HepG2 (cell line): ENCODE results near the gene CELF4. TPM values are rescaled to one million over a fixed set of nuclear protein-coding genes. Genes with fewer than 3 reads are reported as not detected.
A peak's percentile ranks its signal among the peaks of the same experiment; 100 is the strongest.

Source experiments
- ATAC-seq: fragments of 200-7000 bp; cut with Tn5 transposase; 3 replicates; pipeline ENCODE4 v1.9.1; 2020; ENCODE audit warnings: mild to moderate bottlenecking, moderate library complexity
- BruUV-seq: library from RNA; stranded (reverse); fragments of 400-500 nt; replicated peaks from 2 replicates; lab custom pipeline; 2021; lab: Mats Ljungman, UMichigan
- CTCF ChIA-PET: fragments of 300-600 bp; formaldehyde crosslinking; extraction: SDS; loops from one replicate; lab custom pipeline; 2021; ENCODE audit warnings: low total read pairs, inconsistent platforms, low intra/inter-chr PET ratio; lab: Yijun Ruan, JAX
- POLR2A ChIA-PET: fragments of 350-600 bp; sonication (Branson Sonifier 250); formaldehyde crosslinking; loops from one replicate; lab custom pipeline; 2020; ENCODE audit warnings: antibody characterized with exemption, inconsistent platforms; lab: Yijun Ruan, JAX
- DNase-seq: peaks from one replicate; pipeline ENCODE4 v3.0.0-alpha.2; 2015; ENCODE audit warnings: low spot score
- FAIRE-seq: peaks from 3 replicates; lab custom pipeline; 2011; peaks lifted over from hg19 to GRCh38; lab: Jason Lieb, UNC
- H2AFZ ChIP-seq: one replicate; pipeline ENCODE4 v1.6.1; 2011; ENCODE audit warnings: low read length, inconsistent platforms
- H3K27ac ChIP-seq: fragments of 300-600 bp; 3 replicates; pipeline ENCODE4 v1.8.0; 2011; ENCODE audit warnings: mixed run types, mild to moderate bottlenecking, mixed read lengths, low read length, inconsistent platforms; ENCODE audit not compliant: insufficient read depth; ENCODE audit errors: extremely low read length
- H3K27me3 ChIP-seq, 2 experiments: fragments of 200-600 bp in 1 of 2; 2 replicates in 1 of 2; 3 replicates in 1 of 2; pipeline versions ENCODE4 v1.6.0 to v1.8.0; 2011; ENCODE audit warnings: low read length in 2 of 2, mild to moderate bottlenecking in 2 of 2, moderate library complexity in 2 of 2, inconsistent platforms in 1 of 2; ENCODE audit not compliant: insufficient read depth in 2 of 2, control insufficient read depth in 1 of 2
- H3K36me3 ChIP-seq, 2 experiments: fragments of 200-600 bp in 1 of 2; replicated peaks in 1 of 2; 2 replicates in 1 of 2; 3 replicates in 1 of 2; pipeline versions ENCODE4 v1.5.1 to v1.8.0; 2011; ENCODE audit warnings: low read length in 2 of 2, inconsistent platforms in 1 of 2; ENCODE audit not compliant: insufficient read depth in 2 of 2, control insufficient read depth in 1 of 2
- H3K4me1 ChIP-seq: 2 replicates; pipeline ENCODE4 v1.5.1; 2012; ENCODE audit warnings: low read length, inconsistent platforms; ENCODE audit not compliant: insufficient read depth
- H3K4me2 ChIP-seq: 2 replicates; pipeline ENCODE4 v1.6.0; 2011; ENCODE audit warnings: low read depth, low read length, inconsistent platforms
- H3K4me3 ChIP-seq, 3 experiments: fragments of 200-600 bp in 1 of 3; sonication (generic), shearing (Covaris generic) in 1 of 3; replicated peaks in 1 of 3; 2 replicates each; pipeline ENCODE4 v1.5.1; 2011 to 2016; ENCODE audit warnings: low read length in 3 of 3, inconsistent platforms in 2 of 3, low read depth in 2 of 3, mild to moderate bottlenecking in 2 of 3, control low read depth in 1 of 3, mixed read lengths in 1 of 3; ENCODE audit not compliant: insufficient read depth in 1 of 3
- H3K79me2 ChIP-seq: one replicate; pipeline ENCODE4 v1.6.1; 2011; ENCODE audit warnings: low read length, inconsistent platforms; ENCODE audit not compliant: insufficient read depth
- H3K9ac ChIP-seq: 2 replicates; pipeline ENCODE4 v1.6.0; 2011; ENCODE audit warnings: mild to moderate bottlenecking, low read depth, low read length, inconsistent platforms; ENCODE audit not compliant: insufficient read depth
- H3K9me3 ChIP-seq: 2 replicates; pipeline ENCODE4 v1.5.1; 2012; ENCODE audit warnings: mild to moderate bottlenecking, low read length
- H4K20me1 ChIP-seq: 2 replicates; pipeline ENCODE4 v1.6.0; 2011; ENCODE audit warnings: inconsistent platforms, mild to moderate bottlenecking, low read length, moderate library complexity; ENCODE audit not compliant: insufficient read depth
- CBX5 ChIP-seq: sonication (generic); formaldehyde crosslinking; IDR thresholded peaks from 2 replicates; pipeline ENCODE4 v1.4.0; 2020; ENCODE audit warnings: missing genetic modification reagents, borderline replicate concordance
- FIP1L1 ChIP-seq: fragments of 200-400 bp; formaldehyde crosslinking; IDR thresholded peaks from 2 replicates; pipeline ENCODE4 v1.6.1; 2018; ENCODE audit warnings: low read depth, mild to moderate bottlenecking, low read length, moderate library complexity, borderline replicate concordance; ENCODE audit not compliant: insufficient read depth
- GLI4 ChIP-seq: sonication (generic); formaldehyde crosslinking; IDR thresholded peaks from 2 replicates; pipeline ENCODE4 v1.5.1; 2020; ENCODE audit warnings: missing genetic modification reagents, mild to moderate bottlenecking, moderate library complexity, borderline replicate concordance
- KMT2A ChIP-seq: sonication (generic); formaldehyde crosslinking; IDR thresholded peaks from 2 replicates; pipeline ENCODE4 v1.4.0; 2020; ENCODE audit warnings: missing genetic modification reagents
- MAFF ChIP-seq: IDR thresholded peaks from 2 replicates; pipeline ENCODE4 v1.6.1; 2011; ENCODE audit warnings: low read depth, low read length, improper control_type of control experiment
- MAFK ChIP-seq, 2 experiments: IDR thresholded peaks in 1 of 2; conservative IDR thresholded peaks in 1 of 2; 2 replicates each; pipeline ENCODE4 v1.6.1; 2011; ENCODE audit warnings: improper control_type of control experiment in 2 of 2, low read length in 2 of 2
- NR0B2 ChIP-seq: sonication (generic); formaldehyde crosslinking; IDR thresholded peaks from 2 replicates; pipeline ENCODE4 v1.4.0; 2020; ENCODE audit warnings: mild to moderate bottlenecking, missing genetic modification reagents
- REST ChIP-seq, 2 experiments: IDR thresholded peaks; 2 replicates each; pipeline ENCODE4 v1.6.1; 2011 to 2012; ENCODE audit warnings: low read length in 2 of 2, borderline replicate concordance in 1 of 2, low read depth in 1 of 2, mild to moderate bottlenecking in 1 of 2, moderate library complexity in 1 of 2
- SIN3A ChIP-seq: IDR thresholded peaks from 2 replicates; pipeline ENCODE4 v1.6.1; 2011; ENCODE audit warnings: low read depth, mild to moderate bottlenecking, control low read depth, low read length, borderline replicate concordance
- THYN1 ChIP-seq: sonication (generic); formaldehyde crosslinking; IDR thresholded peaks from 2 replicates; pipeline ENCODE4 v1.8.1; 2023; ENCODE audit warnings: low read depth, mild to moderate bottlenecking, moderate library complexity, missing genetic modification reagents, borderline replicate concordance
- ZSCAN31 ChIP-seq: sonication (generic); formaldehyde crosslinking; IDR thresholded peaks from 2 replicates; pipeline ENCODE4 v1.5.0; 2020; ENCODE audit warnings: low read depth, mild to moderate bottlenecking, missing genetic modification reagents
- WGBS: methylation state at CpG from one replicate; pipeline ENCODE4 v1.1.6; 2017; ENCODE audit warnings: low lambda C conversion rate; 5-methylcytosine and 5-hydroxymethylcytosine counted together
- in situ Hi-C: cut with HindIII; loops from 2 replicates; pipeline ENCODE4 v1.10.0; 2017; ENCODE audit warnings: low pct_unique_long_range_greater_than_20kb; ENCODE audit not compliant: extremely low pct_ligation_motif_present
- intact Hi-C: fragments of 100-400 bp; cut with micrococcal nuclease; formaldehyde crosslinking; loops from one replicate; pipeline ENCODE4 v1.10.0; 2022; ENCODE audit not compliant: unreplicated experiment
- polyA plus RNA-seq, 8 experiments: library from polyadenylated mRNA; depleted of rRNA in 3 of 8; stranded (reverse) in 7 of 8; unstranded in 1 of 8; fragments of >200 nt; fragmentation: Illumina TruSeq in 4 of 8; extraction: Trizol in 4 of 8; gene quantifications; 2 replicates each; pipeline versions ENCODE4 v1.2.1 to v1.2.3, GENCODE V29; 2011 to 2016; ENCODE audit warnings: low read depth in 4 of 8, missing spikeins in 1 of 8, mixed read lengths in 1 of 8; ENCODE audit not compliant: insufficient read depth in 1 of 8
- total RNA-seq, 5 experiments: library from RNA; depleted of rRNA; stranded (reverse); fragments of >200 nt; fragmentation: Illumina TruSeq; extraction: Trizol; gene quantifications; 2 replicates each; pipeline ENCODE4 v1.2.3, GENCODE V29; 2016; ENCODE audit warnings: low read depth in 1 of 5

The CELF4 gene
- total and polyA plus RNA-seq, 2 of the 13 experiments (the other 11 are each of a cell fraction or from before 2014, with no cell fraction given) = not detected

DNA sequence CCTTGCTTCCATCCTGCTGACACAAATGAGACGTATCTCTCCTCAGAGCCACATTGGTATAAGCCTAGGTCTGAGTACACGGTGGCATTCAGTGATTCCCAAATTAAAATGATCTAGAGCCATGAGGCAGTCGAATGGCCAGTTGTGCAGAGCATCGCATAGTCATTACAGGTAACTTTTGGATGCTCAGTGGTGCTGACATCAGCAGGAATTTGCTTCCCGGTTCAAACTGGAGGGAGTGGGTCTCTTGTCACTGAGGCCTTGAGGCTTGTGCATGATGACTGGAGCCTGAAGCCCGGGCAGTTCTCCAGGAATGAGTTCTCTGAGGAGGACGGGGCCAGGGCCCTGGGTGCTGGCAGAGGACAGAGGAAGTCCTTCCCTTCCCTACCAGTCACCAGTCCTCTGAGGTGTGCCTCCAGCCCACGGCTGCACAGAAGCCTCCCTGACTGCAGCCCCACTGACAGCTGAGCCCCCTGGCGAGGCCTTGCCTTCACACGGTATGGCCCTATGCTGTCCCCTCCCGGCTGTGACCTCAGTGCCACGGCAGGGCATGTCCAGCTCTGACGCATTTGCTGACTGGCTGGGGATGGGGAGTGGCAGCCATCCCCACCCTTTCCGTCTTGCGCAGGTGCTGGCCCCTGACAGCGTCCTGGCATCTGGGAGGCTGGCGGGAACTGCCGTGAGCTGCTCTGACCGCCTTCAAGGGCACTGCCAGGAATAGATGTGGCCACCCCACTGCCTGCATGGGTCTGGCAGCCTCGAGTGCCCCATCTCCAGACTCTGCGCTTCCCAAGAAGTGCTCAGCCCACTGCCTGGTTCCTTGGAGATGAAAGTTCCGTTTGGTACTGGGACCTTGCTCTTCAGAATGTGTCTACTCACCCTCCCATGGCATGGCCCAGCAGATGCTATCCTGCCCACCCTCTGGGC, 117.4 kb downstream of the CELF4 start:
- intact Hi-C loops = no loop called here
- no peak for ATAC-seq
- Histone ChIP-seq H3K9ac (no peak overlapping the region), H3K79me2 (no peaks in the 10 kb centered on the region), H3K4me2 (no peak overlapping the region), H2AFZ (no peak overlapping the region), H3K9me3 (no peaks in the 10 kb centered on the region), H3K36me3 (no peaks in the 10 kb centered on the region), H3K27me3 (peaks cover 5 to 25% of the 10 kb centered on the region in 2 experiments; a peak in 3 of 5 replicates), H3K27ac (no peak overlapping the region), H3K4me1 (no peaks in the 10 kb centered on the region), H3K4me3 (no peak overlapping the region), H4K20me1 (no peaks in the 10 kb centered on the region)
- no peak for DNase-seq
- TF ChIP-seq CBX5 (CRISPR knock-in tag) = no peak
- TF ChIP-seq KMT2A = no peak
- peak; percentile 74 for TF ChIP-seq MAFF
- no peak for TF ChIP-seq ZSCAN31
- TF ChIP-seq MAFK (conservative IDR thresholded peaks at IDR 0.05 in 1 of 2, IDR thresholded peaks at IDR 0.05 in 1 of 2; ENCODE audit: low read length in 2 of 2) = peak; percentile 78 to 88
- BruUV-seq = no TSS peak
- ChIA-PET POLR2A (no interaction called here), CTCF (no interaction called here)
- FAIRE-seq = no peak
- WGBS = 13% methylated on average over 3 of the region's 22 CpGs
- in situ Hi-C loops = loop anchor here (5.0 kb wide), 1 partner anchor 89 kb away; no protein-coding TSS in a partner anchor

DNA sequence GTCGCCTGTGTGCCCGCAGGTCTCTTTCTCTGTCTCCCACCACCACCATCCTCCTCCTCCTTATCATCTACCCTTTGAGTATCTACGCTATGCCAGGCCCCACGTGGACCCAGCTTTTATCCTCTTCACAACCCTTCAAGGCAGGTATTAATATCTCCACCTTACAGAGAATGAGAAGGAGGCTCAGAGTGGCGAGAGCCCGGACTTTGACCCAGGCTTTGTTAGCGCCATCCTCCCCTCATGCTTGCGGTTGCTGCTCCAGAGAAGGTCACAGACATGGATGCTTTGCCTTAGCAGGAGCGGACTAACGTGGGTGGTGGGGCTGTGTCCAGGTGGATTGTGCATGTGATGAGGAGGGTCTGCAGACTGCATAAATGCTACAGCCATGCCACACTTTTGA, 119.8 kb downstream of the CELF4 start:
- Histone ChIP-seq H3K4me2 (no peak overlapping the region), H3K9ac (no peak overlapping the region), H3K4me1 (no peaks in the 10 kb centered on the region), H3K36me3 (no peaks in the 10 kb centered on the region), H3K79me2 (no peaks in the 10 kb centered on the region), H3K9me3 (no peaks in the 10 kb centered on the region), H3K4me3 (no peak overlapping the region), H3K27me3 (peaks cover 4 to 40% of the 10 kb centered on the region in 2 experiments; a peak in 4 of 5 replicates), H4K20me1 (no peaks in the 10 kb centered on the region), H3K27ac (no peak overlapping the region), H2AFZ (no peak overlapping the region)
- FAIRE-seq = no peak
- intact Hi-C loops = no loop called here
- ATAC-seq = no peak
- no peak for DNase-seq
- WGBS = under 1% methylated on average over 10 of the region's 10 CpGs
- POLR2A ChIA-PET = no interaction called here
- BruUV-seq = no TSS peak
- in situ Hi-C loops = loop anchor here (5.0 kb wide), 1 partner anchor 91 kb away; no protein-coding TSS in a partner anchor
- CTCF ChIA-PET = interaction anchor here (1.9 kb wide), 1 partner anchor 92 kb away, joined by 8 read pairs; no protein-coding TSS in a partner anchor
- TF ChIP-seq THYN1 = no peak
- TF ChIP-seq FIP1L1 = no peak
- no peak for TF ChIP-seq SIN3A
- TF ChIP-seq NR0B2 (CRISPR knock-in tag) = no peak
- no peak for TF ChIP-seq REST (IDR thresholded peaks at IDR 0.05; ENCODE audit: borderline replicate concordance in 1 of 2, low read depth in 1 of 2, low read length in 2 of 2)
- TF ChIP-seq GLI4 (CRISPR knock-in tag) = no peak
